H1 (cell line): Measurements from ENCODE around the gene DUSP1. TPM values are rescaled to one million over a fixed set of nuclear protein-coding genes. Genes with fewer than 3 reads are reported as not detected.

Experiments
- CTCF ChIA-PET: fragments of 300-600 bp; sonication (Branson Sonifier 250); formaldehyde crosslinking; loops from one replicate; lab custom pipeline; 2021; ENCODE audit not compliant: partially characterized antibody; lab: Charles Lee
- POLR2A ChIA-PET: fragments of 300-600 bp; sonication (Branson Sonifier 250); formaldehyde crosslinking; loops from one replicate; lab custom pipeline; 2021; ENCODE audit warnings: inconsistent platforms; ENCODE audit not compliant: partially characterized antibody; lab: Charles Lee
- DNase-seq, 2 experiments: peaks; one replicate each; pipeline versions ENCODE4 v3.0.0 to v3.0.0-alpha.2; 2010 to 2022; ENCODE audit warnings: low spot score in 2 of 2, low read depth in 1 of 2, mixed read lengths in 1 of 2
- FAIRE-seq: peaks from 2 replicates; lab custom pipeline; 2011; peaks lifted over from hg19 to GRCh38; lab: Jason Lieb, UNC
- H2AFZ ChIP-seq: 2 replicates; pipeline ENCODE4 v1.8.1; 2012; ENCODE audit warnings: low read length, inconsistent platforms
- H2AK5ac ChIP-seq: 2 replicates; pipeline ENCODE4 v1.6.1; 2013; ENCODE audit warnings: low read depth, low read length
- H2BK120ac ChIP-seq: replicated peaks from 2 replicates; pipeline ENCODE3; 2013; ENCODE audit warnings: low read depth, low read length, inconsistent platforms
- H2BK12ac ChIP-seq: 2 replicates; pipeline ENCODE4 v1.6.1; 2013; ENCODE audit warnings: low read depth, low read length
- H2BK15ac ChIP-seq: 2 replicates; pipeline ENCODE4 v1.6.1; 2013; ENCODE audit warnings: low read length
- H2BK20ac ChIP-seq: 2 replicates; pipeline ENCODE4 v1.6.1; 2013; ENCODE audit warnings: low read length
- H2BK5ac ChIP-seq: 2 replicates; pipeline ENCODE4 v1.6.1; 2013; ENCODE audit warnings: low read depth, low read length
- H3K14ac ChIP-seq: 2 replicates; pipeline ENCODE4 v1.6.1; 2013; ENCODE audit warnings: inconsistent platforms; ENCODE audit not compliant: insufficient read length
- H3K18ac ChIP-seq: 2 replicates; pipeline ENCODE4 v1.6.1; 2013; ENCODE audit warnings: low read length; ENCODE audit errors: extremely low read depth
- H3K23ac ChIP-seq: 2 replicates; pipeline ENCODE4 v1.6.1; 2013; ENCODE audit warnings: inconsistent platforms; ENCODE audit not compliant: insufficient read length
- H3K23me2 ChIP-seq: 2 replicates; pipeline ENCODE4 v1.6.1; 2013; ENCODE audit warnings: low read depth, low read length
- H3K27ac ChIP-seq: 2 replicates; pipeline ENCODE4 v1.6.1; 2011; ENCODE audit warnings: low read depth, low read length, inconsistent platforms
- H3K27me3 ChIP-seq, 4 experiments: replicated peaks in 1 of 4; 1 replicate in 1 of 4; 2 replicates in 3 of 4; pipeline versions ENCODE4 v1.6.1 to v1.8.1; 2011 to 2013; ENCODE audit warnings: low read length in 3 of 4, mild to moderate bottlenecking in 3 of 4, inconsistent platforms in 2 of 4, mixed read lengths in 2 of 4, moderate library complexity in 1 of 4; ENCODE audit not compliant: control insufficient read depth in 3 of 4, insufficient read depth in 3 of 4; ENCODE audit errors: extremely low read depth in 1 of 4
- H3K36me3 ChIP-seq, 4 experiments: 2 replicates each; pipeline versions ENCODE4 v1.6.1 to v1.8.1; 2011 to 2013; ENCODE audit warnings: mild to moderate bottlenecking in 4 of 4, low read length in 3 of 4, moderate library complexity in 2 of 4, control low read depth in 1 of 4, inconsistent platforms in 1 of 4; ENCODE audit not compliant: insufficient read depth in 4 of 4, control insufficient read depth in 2 of 4
- H3K4ac ChIP-seq: replicated peaks from 2 replicates; pipeline ENCODE3; 2013; ENCODE audit warnings: low read length, low read depth, mixed read lengths, inconsistent platforms; ENCODE audit not compliant: insufficient read length
- H3K4me1 ChIP-seq, 4 experiments: replicated peaks in 1 of 4; 1 replicate in 1 of 4; 2 replicates in 3 of 4; pipeline versions ENCODE4 v1.6.1 to v1.8.1; 2011 to 2013; ENCODE audit warnings: low read length in 3 of 4, inconsistent platforms in 2 of 4, mixed read lengths in 1 of 4; ENCODE audit not compliant: insufficient read depth in 4 of 4, control insufficient read depth in 3 of 4
- H3K4me2 ChIP-seq, 2 experiments: 2 replicates each; pipeline versions ENCODE4 v1.6.1 to v1.8.1; 2011 to 2013; ENCODE audit warnings: low read depth in 2 of 2, low read length in 2 of 2, control low read depth in 1 of 2, inconsistent platforms in 1 of 2, mild to moderate bottlenecking in 1 of 2; ENCODE audit not compliant: insufficient read depth in 1 of 2
- H3K4me3 ChIP-seq, 4 experiments: fragments of 200-600, 300-600 bp in 1 of 4; sonication (generic), shearing (Covaris generic), sonication (Bioruptor Twin) in 1 of 4; 2 replicates each; pipeline versions ENCODE4 v1.5.1 to v1.8.1; 2011 to 2016; ENCODE audit warnings: low read length in 4 of 4, low read depth in 3 of 4, control low read depth in 2 of 4, inconsistent platforms in 2 of 4, mild to moderate bottlenecking in 2 of 4, mixed read lengths in 1 of 4, moderate library complexity in 1 of 4; ENCODE audit not compliant: insufficient read depth in 2 of 4; ENCODE audit errors: extremely low read depth in 1 of 4
- H3K56ac ChIP-seq: replicated peaks from 2 replicates; pipeline ENCODE3; 2013; ENCODE audit warnings: low read depth, mild to moderate bottlenecking, mixed read lengths, low read length, inconsistent platforms; ENCODE audit not compliant: insufficient read length
- H3K79me1 ChIP-seq: 2 replicates; pipeline ENCODE4 v1.6.1; 2013; ENCODE audit warnings: low read depth, low read length, control low read depth
- H3K79me2 ChIP-seq, 2 experiments: 2 replicates each; pipeline versions ENCODE4 v1.6.1 to v1.8.1; 2012 to 2013; ENCODE audit warnings: low read length in 2 of 2, mild to moderate bottlenecking in 2 of 2, inconsistent platforms in 1 of 2; ENCODE audit not compliant: insufficient read depth in 2 of 2, control insufficient read depth in 1 of 2
- H3K9ac ChIP-seq, 4 experiments: replicated peaks in 1 of 4; 1 replicate in 1 of 4; 2 replicates in 3 of 4; pipeline versions ENCODE4 v1.6.1 to v1.8.1; 2011 to 2013; ENCODE audit warnings: low read depth in 3 of 4, low read length in 3 of 4, control low read depth in 2 of 4, mild to moderate bottlenecking in 2 of 4, moderate library complexity in 2 of 4, inconsistent platforms in 1 of 4; ENCODE audit errors: extremely low read depth in 1 of 4
- H3K9me3 ChIP-seq, 2 experiments: 2 replicates each; pipeline versions ENCODE4 v1.6.1 to v1.8.1; 2012 to 2013; ENCODE audit warnings: mild to moderate bottlenecking in 2 of 2, moderate library complexity in 2 of 2, control low read depth in 1 of 2, inconsistent platforms in 1 of 2, low read depth in 1 of 2, low read length in 1 of 2, mixed read lengths in 1 of 2; ENCODE audit not compliant: insufficient read depth in 2 of 2
- H4K20me1 ChIP-seq, 2 experiments: replicated peaks in 1 of 2; 2 replicates each; pipeline versions ENCODE3 to v1.8.1; 2011 to 2013; ENCODE audit warnings: inconsistent platforms in 2 of 2, low read length in 2 of 2, mild to moderate bottlenecking in 1 of 2; ENCODE audit not compliant: insufficient read depth in 2 of 2, control insufficient read depth in 1 of 2
- H4K5ac ChIP-seq: 2 replicates; pipeline ENCODE4 v1.6.1; 2013; ENCODE audit warnings: low read length, low read depth, mixed read lengths, inconsistent platforms; ENCODE audit not compliant: insufficient read length
- H4K8ac ChIP-seq: 2 replicates; pipeline ENCODE4 v1.8.0; 2013; ENCODE audit warnings: mild to moderate bottlenecking, moderate library complexity, low read length, inconsistent platforms; ENCODE audit not compliant: insufficient read depth; ENCODE audit errors: extremely low read depth
- H4K91ac ChIP-seq: replicated peaks from 2 replicates; pipeline ENCODE3; 2013; ENCODE audit warnings: low read length, mixed read lengths, inconsistent platforms; ENCODE audit not compliant: insufficient read length
- CTBP2 ChIP-seq: IDR thresholded peaks from 2 replicates; pipeline ENCODE4 v1.7.0; 2011; ENCODE audit warnings: borderline replicate concordance, mild to moderate bottlenecking, moderate library complexity, mixed read lengths, low read length; ENCODE audit not compliant: insufficient read depth, insufficient read length
- GTF2F1 ChIP-seq: IDR thresholded peaks from 2 replicates; pipeline ENCODE4 v1.6.1; 2012; ENCODE audit warnings: low read depth, low read length, improper control_type of control experiment, borderline replicate concordance
- KDM5A ChIP-seq: fragments of 200-600 bp; IDR thresholded peaks from 2 replicates; pipeline ENCODE4 v1.7.1; 2012; ENCODE audit warnings: mild to moderate bottlenecking, low read length, inconsistent platforms, mixed read lengths
- POU5F1 ChIP-seq: IDR thresholded peaks from 2 replicates; pipeline ENCODE4 v1.6.1; 2011; ENCODE audit warnings: low read depth, mild to moderate bottlenecking, low read length, moderate library complexity
- RAD21 ChIP-seq, 2 experiments: IDR thresholded peaks in 1 of 2; conservative IDR thresholded peaks in 1 of 2; 2 replicates each; pipeline ENCODE4 v1.6.1; 2011; ENCODE audit warnings: low read depth in 2 of 2, low read length in 2 of 2, improper control_type of control experiment in 1 of 2, inconsistent platforms in 1 of 2, mild to moderate bottlenecking in 1 of 2, moderate library complexity in 1 of 2
- SRF ChIP-seq: IDR thresholded peaks from 2 replicates; pipeline ENCODE4 v1.6.1; 2011; ENCODE audit warnings: mild to moderate bottlenecking, low read depth, low read length, moderate library complexity
- SUZ12 ChIP-seq: fragments of 200-600 bp; sonication (generic); IDR thresholded peaks from 2 replicates; pipeline ENCODE4 v1.6.1; 2012; ENCODE audit warnings: mild to moderate bottlenecking, inconsistent platforms, low read length, moderate library complexity, mixed read lengths
- TCF12 ChIP-seq: IDR thresholded peaks from 2 replicates; pipeline ENCODE4 v1.6.1; 2011; ENCODE audit warnings: low read depth, mild to moderate bottlenecking, low read length
- YY1 ChIP-seq: IDR thresholded peaks from 2 replicates; pipeline ENCODE4 v1.6.1; 2011; ENCODE audit warnings: low read depth, mild to moderate bottlenecking, low read length
- WGBS, 2 experiments: shearing (Covaris generic) in 1 of 2; methylation state at CpG; one replicate each; pipeline versions ENCODE4 v1.1.6 to v1.1.7; 2013 to 2015; ENCODE audit warnings: low lambda C conversion rate in 2 of 2, mixed read lengths in 2 of 2, inconsistent platforms in 1 of 2, low coverage in 1 of 2, missing lambda C conversion rate in 1 of 2; ENCODE audit not compliant: insufficient replicate concordance in 2 of 2, insufficient coverage in 1 of 2, insufficient read length in 1 of 2; ENCODE audit errors: extremely low coverage in 1 of 2, missing lambda C conversion rate in 1 of 2; 5-methylcytosine and 5-hydroxymethylcytosine counted together
- polyA plus RNA-seq, 7 experiments: library from polyadenylated mRNA; depleted of rRNA in 3 of 7; stranded (reverse) in 5 of 7; unstranded in 2 of 7; fragments of >200 nt in 5 of 7; fragments of 200-250 nt in 2 of 7; gene quantifications; 1 replicate in 5 of 7; 2 replicates in 1 of 7; 4 replicates in 1 of 7; pipeline versions ENCODE4 v1.2.1 to v1.2.3, GENCODE V29; 2011 to 2013; ENCODE audit warnings: missing spikeins in 2 of 7, mixed read lengths in 2 of 7
- total RNA-seq: library from RNA; stranded (reverse); fragmentation: NEBNext Ultra II Directional; extraction: Animal tissue kit (Norgen Biotek cat#: 25700); gene quantifications from 2 replicates; pipeline ENCODE4 v1.2.1, GENCODE V29; 2021
- TF ChIP-seq, protein P1 (sequence below), 3 experiments: IDR thresholded peaks; 1 replicate in 2 of 3; 2 replicates in 1 of 3; pipeline versions ENCODE4 v1.5.1 to v1.6.1; 2011; ENCODE audit warnings: low read length in 3 of 3, mild to moderate bottlenecking in 3 of 3, inconsistent platforms in 2 of 3, low read depth in 1 of 3, moderate library complexity in 1 of 3; ENCODE audit not compliant: insufficient read depth in 1 of 3; ENCODE audit errors: control extremely low read depth in 1 of 3

DUSP1 gene
- total and polyA plus RNA-seq, 2 of the 8 experiments (the other 6 are each of a cell fraction or from before 2014, with no cell fraction given): 6.5 to 11.7 TPM

DNA sequence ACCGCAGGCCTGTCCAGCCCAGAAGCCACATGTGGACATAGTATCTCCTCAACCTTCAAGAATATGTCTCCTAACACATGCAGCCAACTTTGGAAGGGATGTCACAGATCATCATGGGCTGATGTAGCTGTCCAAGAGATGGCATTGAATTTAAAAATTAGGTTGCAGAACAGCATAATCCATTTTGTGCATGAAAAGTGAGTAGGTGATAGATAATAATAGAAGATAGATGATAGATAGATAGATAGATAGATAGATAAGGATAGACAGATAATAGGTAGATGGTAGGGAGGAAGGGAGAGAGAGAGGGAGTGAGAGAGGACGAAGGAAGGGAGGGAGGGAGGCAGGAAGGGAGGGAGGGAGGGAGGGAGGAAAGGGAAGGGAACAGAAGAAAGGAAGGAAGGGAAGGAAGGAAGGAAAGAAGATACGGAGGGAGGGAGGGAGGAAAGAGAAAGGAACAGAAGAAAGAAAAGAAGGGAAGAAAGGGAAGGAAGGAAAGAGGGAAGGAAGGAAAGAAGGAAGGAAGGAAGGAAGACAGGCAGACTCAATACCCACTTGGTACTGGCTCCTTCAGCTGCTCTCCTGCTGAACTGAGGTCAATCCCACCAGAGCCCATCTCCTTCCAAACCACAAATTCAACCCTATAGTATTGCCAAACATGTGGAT lies 34.2 kb upstream of the DUSP1 start:
- DNase-seq (no peak), FAIRE-seq (no peak)
- POLR2A ChIA-PET: no interaction called here
- H2AFZ ChIP-seq: no peak overlapping the region
- no peak overlapping the region for H4K91ac ChIP-seq
- H2BK15ac ChIP-seq: no peak overlapping the region
- no peaks in the 10 kb centered on the region for H4K20me1 ChIP-seq
- no peak overlapping the region for H3K18ac ChIP-seq
- H2AK5ac ChIP-seq: no peak overlapping the region
- H3K9ac ChIP-seq: no peak overlapping the region
- H3K27me3 ChIP-seq: peaks cover 0 to 2% (median 0%) of the 10 kb centered on the region in 4 experiments; a peak in 1 of 7 replicates
- H2BK5ac ChIP-seq: no peak overlapping the region
- H3K79me2 ChIP-seq: no peaks in the 10 kb centered on the region
- H3K23ac ChIP-seq: no peak overlapping the region
- H2BK12ac ChIP-seq: no peak overlapping the region
- H4K5ac ChIP-seq: no peak overlapping the region
- H3K9me3 ChIP-seq: no peaks in the 10 kb centered on the region
- CTCF ChIA-PET: no interaction called here
- WGBS, 2 experiments: 45 to 86% methylated on average over 1 to 3 of the region's 3 CpGs
- no peak overlapping the region for H3K4me3 ChIP-seq
- H3K36me3 ChIP-seq: no peaks in the 10 kb centered on the region
- H4K8ac ChIP-seq: no peak overlapping the region
- H3K79me1 ChIP-seq: no peaks in the 10 kb centered on the region
- no peaks in the 10 kb centered on the region for H3K23me2 ChIP-seq
- no peak overlapping the region for H3K27ac ChIP-seq
- H2BK120ac ChIP-seq: no peak overlapping the region
- no peak overlapping the region for H3K14ac ChIP-seq
- H2BK20ac ChIP-seq: no peak overlapping the region
- no peak overlapping the region for H3K4ac ChIP-seq
- no peak overlapping the region for H3K56ac ChIP-seq
- H3K4me1 ChIP-seq: no peaks in the 10 kb centered on the region; a peak in 1 of 7 replicates
- no peak overlapping the region for H3K4me2 ChIP-seq
- TF ChIP-seq SUZ12: no peak
- TF ChIP-seq SRF: no peak
- TF ChIP-seq POU5F1: no peak
- no peak for TF ChIP-seq RAD21 (IDR thresholded peaks at IDR 0.05 in 1 of 2, conservative IDR thresholded peaks at IDR 0.05 in 1 of 2; ENCODE audit: low read depth in 2 of 2, low read length in 2 of 2)
- no peak for TF ChIP-seq GTF2F1
- TF ChIP-seq CTBP2: no peak
- no peak for TF ChIP-seq KDM5A
- TF ChIP-seq, protein P1, sequence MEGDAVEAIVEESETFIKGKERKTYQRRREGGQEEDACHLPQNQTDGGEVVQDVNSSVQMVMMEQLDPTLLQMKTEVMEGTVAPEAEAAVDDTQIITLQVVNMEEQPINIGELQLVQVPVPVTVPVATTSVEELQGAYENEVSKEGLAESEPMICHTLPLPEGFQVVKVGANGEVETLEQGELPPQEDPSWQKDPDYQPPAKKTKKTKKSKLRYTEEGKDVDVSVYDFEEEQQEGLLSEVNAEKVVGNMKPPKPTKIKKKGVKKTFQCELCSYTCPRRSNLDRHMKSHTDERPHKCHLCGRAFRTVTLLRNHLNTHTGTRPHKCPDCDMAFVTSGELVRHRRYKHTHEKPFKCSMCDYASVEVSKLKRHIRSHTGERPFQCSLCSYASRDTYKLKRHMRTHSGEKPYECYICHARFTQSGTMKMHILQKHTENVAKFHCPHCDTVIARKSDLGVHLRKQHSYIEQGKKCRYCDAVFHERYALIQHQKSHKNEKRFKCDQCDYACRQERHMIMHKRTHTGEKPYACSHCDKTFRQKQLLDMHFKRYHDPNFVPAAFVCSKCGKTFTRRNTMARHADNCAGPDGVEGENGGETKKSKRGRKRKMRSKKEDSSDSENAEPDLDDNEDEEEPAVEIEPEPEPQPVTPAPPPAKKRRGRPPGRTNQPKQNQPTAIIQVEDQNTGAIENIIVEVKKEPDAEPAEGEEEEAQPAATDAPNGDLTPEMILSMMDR (IDR thresholded peaks at IDR 0.05; ENCODE audit: control extremely low read depth in 1 of 3, insufficient read depth in 1 of 3, low read depth in 1 of 3, low read length in 3 of 3): no peak
- TF ChIP-seq YY1: no peak
- TF ChIP-seq TCF12: no peak
